HG02759 (cell line): ENCODE data around the gene FGD6.
"Not testable (repeated sequence)": the region's sequence is repeated elsewhere in the genome, so short reads cannot be mapped to it uniquely, and the experiment has no call there.

Experiments used
- ATAC-seq: cut with Tn5 transposase; IDR thresholded peaks from one replicate; pipeline ENCODE4 v1.9.1; 2021; ENCODE audit warnings: mild to moderate bottlenecking, moderate library complexity; ENCODE audit not compliant: unreplicated experiment

Gene FGD6

DNA sequence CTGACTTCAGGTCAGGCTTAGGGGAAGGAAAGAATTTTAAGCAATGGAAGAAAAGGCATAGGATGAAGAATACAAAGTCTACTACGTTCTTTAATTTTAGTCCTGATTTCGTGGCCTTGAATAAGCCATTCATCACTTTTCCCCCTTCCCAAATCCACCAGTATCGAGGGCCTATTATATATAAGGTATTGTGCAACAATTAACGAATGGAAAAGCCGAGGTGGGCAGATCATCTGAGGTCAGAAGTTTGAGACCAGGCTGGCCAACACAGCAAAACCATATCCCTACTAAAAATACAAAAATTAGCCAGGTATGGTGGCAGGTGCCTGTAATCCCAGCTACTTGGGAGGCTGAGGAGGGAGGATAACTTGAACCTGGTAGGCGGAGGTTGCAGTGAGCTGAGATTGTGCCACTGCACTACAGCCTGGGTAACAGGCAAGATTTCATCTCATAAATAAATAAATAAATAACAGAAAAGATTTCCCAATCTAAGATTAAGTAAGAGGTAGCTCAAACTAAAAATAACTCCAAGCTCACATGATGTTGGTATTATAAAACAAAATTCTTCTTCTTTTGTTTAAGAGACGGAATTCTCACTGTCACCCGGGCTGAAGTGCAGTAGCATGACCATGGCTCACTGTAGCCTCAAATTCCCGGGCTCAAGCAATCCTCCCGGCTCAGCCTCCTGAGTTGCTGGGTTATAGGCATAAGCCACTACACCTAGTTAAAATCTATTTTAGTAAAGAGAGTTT lies 85.5 kb downstream of the FGD6 start:
- no peak for ATAC-seq

DNA sequence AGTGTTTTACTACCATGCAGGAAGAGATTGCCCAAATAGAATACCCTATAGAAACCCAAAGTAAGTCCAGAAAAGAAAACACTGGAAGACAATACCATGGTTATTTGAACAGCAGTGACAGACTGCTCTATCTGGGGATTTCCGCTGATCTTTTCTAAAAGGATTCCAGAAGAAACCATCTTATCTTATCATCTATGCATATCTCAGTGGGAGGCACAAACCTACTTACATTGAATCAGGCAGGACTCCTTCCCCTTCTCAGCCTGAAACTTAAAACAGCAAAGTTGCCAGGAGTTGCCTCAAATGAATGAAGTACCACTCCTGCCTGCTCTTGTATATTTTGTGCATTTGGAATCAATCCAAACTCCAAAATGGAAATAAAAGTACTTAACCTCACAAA lies 87.2 kb downstream of the FGD6 start:
- ATAC-seq = no peak

DNA sequence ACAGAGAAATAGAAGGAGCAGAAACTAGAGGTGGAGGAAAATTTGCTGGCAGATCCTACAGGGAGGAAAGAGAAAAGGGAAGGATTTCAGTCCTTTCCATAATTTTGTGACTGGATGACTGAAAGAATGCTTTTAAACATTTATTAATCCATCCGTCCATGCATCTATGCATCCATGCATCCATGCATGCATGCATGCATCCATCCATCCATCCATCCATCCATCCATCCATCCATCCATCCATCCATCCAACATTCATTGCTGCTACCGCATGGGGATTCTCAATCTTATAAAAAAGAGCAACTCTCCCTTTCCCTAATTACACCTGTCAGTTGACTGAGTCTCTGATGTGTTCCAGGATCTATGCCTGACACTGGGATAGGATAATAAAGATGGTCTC lies 88.2 kb downstream of the FGD6 start:
- no peak for ATAC-seq

DNA sequence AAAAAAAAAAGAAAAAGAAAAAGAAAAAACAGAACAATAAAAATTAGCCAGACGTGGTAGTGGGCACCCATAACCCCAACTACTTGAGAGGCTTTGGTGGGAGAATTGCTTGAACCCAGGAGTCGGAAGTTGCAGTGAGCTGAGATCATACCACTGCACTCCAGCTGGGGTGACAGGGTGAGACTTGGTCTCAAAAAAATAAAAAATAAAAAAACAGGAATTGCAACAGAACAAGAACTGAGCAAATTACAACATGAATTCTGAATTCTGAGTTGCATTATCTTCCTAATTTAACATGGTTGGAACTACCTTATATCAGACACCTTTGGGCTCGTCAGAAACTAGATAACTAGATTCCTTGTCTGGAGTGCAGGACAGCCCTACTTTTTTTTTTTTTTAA lies 90.5 kb downstream of the FGD6 start:
- no peak for ATAC-seq

DNA sequence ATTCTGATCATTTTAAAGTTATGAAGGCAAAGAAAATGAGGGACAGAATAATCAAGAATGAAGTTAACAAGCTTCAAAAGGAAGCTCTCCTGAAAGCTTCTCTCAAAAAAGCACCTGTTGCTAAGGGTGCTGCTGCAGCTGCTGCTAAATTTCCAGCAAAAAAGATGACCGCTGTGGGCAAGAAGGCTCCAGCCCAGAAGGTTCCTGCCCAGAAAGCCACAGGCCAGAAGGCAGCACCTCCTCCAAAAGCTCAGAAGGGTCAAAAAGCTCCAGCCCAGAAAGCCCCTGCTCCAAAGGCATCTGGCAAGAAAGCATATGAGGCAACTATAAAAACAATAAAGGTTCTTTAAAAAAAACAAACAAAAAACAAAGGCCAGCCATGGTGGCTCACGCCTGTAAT lies 91.2 kb downstream of the FGD6 start:
- ATAC-seq = no peak

DNA sequence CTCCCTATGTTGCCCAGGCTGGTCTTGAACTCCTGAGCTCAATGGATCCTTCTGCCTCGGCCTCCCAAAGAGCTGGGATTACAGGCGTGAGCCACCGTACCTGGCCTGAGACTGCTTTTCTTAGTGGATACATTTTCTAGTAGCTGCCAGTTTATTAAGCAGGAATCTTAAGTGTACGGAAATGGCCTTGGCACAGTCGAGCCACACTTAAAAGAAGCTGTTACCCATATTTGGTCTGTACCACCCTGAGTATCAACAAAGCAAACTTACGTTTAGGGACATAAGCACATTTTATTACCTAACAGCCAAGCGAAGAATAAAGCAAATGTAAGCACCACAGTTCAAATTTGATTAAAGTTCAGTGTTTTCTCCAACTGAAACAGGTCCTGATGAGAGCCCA lies 93.2 kb downstream of the FGD6 start:
- no peak for ATAC-seq

DNA sequence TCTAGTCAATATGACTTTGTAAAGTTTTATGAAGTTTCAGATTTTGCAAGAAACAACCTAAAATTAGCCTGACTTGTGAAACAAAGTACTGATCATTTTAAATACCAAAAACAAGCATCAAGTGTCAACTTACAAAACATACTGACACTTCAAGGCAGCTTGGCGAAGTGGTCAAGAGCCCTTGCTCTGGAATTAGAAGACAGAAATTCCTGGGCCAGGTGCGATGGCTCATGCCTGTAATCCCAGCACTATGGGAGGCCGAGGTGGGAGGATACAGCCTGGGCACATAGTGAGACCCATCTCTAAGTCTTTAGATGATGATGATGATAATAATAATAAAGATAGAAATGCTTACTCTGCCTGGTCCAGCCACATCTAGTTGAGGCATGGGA lies 98.5 kb downstream of the FGD6 start:
- ATAC-seq = no peak

DNA sequence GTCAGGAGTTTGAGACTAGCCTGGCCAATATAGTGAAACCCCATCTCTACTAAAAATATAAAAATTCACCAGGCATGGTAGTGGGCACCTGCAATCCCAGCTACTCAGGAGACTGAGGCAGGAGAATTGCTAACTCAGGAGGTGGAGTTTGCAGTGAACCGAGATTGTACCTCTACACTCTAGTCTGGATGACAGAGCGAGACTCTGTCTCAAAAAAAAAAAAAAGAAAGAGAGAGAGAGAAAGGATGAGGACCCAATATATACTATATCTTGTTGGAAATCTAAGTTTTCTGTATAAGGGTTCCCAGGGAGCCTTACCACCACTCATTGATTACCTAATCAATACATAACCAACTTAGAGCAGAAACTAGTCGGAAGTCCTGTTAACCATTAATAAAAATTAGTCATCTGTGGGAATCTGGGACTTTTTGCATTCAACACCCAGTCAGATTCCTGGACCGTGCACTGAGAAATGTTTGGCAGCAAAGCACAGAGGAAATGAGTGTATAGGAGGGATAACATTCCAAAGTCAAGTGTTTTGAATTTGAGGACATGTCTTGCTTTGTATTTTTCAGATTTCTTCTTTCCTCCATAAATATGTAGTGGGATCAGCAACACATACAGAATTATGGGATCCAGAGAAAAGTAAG lies 99.0 kb downstream of the FGD6 start:
- ATAC-seq = no peak

DNA sequence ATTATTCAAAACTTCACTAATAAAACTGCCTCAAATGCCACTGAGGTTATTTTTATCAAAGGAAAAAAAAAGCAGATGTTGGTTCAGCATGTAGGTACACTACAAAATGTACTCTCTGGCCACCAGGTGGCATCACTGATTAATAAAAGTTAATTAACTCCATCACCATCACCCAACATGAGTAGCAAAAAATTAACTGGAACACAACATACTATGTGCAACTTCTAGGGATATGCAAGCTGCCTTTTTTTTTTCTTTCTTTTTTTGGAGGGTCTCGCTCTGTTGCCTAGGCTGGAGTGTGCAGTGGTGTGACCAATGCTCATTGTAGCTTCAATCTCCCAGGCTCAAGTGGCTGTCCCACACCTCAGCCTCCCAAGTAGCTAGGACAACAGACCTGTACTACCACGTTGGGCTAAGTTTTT lies 100.1 kb downstream of the FGD6 start:
- peak; percentile 79 for ATAC-seq

DNA sequence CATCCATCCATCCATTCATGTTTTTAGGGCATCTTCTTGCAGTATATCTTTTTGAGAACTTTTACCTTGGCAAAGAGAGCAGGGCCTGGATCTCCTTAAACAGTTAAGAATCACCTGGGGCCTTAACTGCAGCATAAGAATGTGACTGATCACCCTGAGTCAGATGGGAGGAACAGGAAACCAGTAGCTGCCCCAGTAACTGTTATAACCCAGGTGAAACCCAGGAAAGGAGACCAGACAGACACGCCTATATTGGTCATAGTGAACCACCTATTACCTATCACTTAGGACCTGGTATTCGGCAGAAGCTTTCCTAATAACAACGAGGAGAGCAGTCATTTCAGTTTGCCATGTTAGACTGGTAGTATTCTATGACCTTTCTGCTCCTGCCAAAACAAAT lies 100.5 kb downstream of the FGD6 start:
- peak; percentile 62 for ATAC-seq

DNA sequence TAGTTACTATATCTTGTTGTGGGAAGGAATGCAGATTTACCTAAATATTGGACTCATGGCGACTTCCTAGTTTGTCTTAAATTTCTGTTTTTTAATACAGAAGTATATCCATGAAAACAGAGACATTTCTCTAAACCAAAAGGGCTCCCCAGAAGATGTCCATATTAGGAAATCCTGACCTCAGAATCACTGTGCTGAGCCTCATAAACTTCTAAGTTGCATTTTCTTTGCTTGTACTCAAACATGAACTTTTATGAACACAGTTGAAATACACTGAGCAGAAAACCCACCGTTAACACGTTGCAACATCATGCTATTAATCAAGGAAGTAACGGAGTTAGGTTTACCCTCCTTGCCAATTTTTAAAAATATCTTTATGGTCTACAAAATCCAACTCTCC lies 100.9 kb downstream of the FGD6 start:
- no peak for ATAC-seq

DNA sequence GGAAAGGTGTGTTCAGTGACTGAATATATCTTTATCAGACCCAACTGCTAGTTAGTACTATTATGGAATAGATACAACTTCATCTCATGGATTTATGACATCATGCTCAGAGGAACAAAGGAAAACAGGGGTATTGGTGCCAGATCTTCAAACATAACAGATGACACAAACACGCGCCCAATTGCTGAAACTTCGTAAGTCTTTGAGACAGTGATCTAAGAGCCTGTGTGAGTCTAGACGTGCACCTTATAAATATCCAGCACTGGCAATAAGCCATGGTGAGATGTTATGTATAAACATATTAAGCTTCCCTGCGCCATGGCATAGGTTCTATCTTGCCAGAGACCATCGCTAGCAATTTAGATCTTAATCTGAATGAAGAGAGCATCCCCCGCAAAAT lies 101.6 kb downstream of the FGD6 start:
- no peak for ATAC-seq

DNA sequence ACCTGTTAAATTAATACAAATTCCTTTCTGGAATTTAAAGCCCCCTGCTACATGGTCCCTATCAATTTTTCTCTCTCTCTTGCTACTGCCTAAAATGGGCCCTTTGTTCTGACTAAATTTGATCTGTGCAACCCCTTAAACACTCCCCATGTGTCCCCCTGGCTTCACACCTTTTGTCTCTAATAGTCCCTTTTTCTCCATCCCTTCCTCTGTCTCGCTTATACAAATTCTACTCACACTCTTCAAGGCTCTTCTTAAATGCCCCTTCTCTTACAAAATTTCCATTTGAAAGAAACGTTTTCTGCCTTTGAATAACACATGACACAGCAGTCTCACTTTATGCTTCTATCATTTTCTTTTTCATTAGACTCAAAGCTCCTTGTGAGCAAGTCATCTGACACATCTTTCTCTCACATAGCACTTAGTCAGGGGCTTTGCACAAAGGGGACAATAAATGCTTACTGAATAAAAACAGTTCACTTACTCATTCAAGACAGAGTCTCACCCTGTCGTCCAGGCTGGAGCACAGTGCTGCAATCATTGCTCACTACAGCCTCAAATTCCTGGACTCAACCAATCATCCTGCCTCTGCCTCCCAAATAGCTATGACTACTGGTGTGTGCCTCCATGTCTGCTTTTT lies 102.4 kb downstream of the FGD6 start:
- no peak for ATAC-seq

DNA sequence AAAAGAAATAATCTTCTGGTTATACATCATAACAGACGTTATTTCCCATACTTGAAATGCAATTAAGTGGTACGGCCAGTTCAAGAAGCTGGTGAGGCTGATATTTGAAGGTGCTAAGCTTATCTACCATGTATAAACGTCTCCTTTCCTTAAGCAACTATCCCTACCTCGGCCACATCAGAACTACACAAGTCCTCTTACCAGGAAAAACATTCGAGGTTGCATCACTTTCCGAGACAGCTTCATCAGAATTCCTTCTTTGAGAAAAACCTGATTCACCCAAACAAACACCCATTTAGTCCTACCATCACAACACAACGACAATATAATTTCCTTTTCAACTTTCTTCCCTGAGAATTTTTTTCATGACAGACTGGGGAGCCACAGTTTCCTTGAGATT lies 109.9 kb downstream of the FGD6 start:
- no peak for ATAC-seq

DNA sequence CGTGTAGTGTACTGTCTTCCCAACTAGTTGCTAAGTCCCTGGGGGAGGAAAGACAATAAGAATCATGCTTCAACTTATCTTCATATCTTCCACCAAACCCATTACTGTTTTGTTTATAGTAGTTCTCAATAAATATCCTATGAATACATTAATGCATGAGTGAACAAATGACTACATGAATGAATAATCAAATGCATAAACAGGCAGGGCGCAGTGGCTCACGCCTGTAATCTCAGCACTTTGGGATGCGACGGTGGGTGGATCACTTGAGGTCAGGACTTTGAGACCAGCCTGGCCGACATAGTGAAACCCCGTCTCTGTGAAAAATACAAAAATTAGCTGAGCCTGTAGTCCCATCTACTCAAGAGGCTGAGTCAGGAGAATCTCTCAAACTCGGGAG lies 111.7 kb downstream of the FGD6 start:
- ATAC-seq = no peak

DNA sequence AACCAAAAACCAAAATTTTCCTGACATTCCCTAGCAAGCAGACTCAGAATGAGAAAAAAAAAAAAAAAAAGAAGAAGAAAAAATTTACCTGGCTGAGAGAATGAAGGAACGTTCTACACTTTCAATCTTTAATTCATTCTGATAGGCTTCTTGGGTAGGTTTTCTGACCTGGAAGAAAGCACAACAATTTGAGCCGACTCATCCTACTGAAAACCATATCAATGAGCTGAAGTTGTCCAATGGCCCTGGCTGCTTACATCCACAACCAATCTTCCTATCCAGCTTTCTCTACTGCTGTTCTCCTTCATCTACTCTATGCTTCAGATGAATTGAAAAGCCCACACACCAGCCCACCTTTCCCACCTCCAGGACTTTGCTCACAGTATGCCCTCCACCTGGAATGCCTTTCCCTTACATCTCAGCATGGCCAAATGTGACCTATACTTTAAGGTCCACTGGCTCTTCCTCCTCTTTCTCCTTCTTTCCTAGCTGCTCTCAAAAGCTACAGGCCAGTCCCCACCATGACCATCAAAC lies 112.3 kb downstream of the FGD6 start:
- ATAC-seq = no peak

DNA sequence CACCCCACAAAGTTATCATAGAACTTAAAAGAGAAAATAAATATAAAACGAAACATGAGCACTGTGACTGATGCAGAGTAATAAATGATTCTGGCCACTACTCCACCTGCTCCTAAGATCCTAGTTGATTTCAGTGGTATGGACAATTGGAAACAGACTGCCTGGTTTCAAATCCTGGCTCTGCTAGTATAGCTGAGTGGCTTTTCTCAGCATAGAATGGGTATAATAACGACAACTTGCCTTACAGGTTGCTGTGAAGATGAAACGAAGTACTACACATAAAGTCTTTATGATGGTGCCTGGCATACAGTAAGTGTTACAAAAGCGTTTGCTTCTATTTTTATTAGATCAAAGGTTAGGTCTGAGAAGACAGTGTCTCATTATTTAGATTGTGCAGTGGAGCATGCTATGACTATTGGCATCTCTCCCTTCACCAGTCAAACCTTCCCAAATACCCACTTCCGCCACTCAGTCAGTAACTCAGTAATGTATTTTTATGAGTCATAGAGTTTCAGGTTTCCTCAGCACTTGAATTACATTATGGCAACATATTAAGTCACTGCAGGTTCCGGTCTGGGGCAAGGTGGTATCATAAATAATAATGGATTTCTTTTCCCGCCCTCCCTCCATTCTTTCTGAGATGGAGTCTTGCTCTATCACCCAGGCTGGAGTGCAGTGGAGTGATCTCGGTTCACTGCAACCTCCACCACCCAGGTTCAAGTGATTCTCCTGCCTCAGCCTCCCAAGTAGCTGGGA lies 114.2 kb downstream of the FGD6 start:
- peak; percentile 98 for ATAC-seq

DNA sequence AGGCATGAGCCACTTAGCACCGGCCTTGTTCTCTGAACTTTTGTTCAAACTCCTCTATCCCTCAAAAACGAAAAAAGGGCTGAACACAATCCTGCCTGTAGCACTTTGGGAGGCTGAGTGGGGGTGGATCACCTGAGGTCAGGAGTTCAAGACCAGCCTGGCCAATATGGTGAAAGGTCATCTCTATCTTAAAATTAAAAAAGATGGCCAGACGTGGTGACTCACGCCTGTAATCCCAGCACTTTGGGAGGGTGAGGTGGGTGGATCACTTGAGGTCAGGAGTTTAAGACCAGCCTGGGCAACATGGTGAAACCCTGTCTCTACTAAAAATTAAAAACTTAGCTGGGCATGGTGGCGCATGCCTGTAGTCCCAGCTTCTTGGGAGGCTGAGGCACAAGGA lies 115.3 kb downstream of the FGD6 start:
- ATAC-seq = not testable (repeated sequence)

DNA sequence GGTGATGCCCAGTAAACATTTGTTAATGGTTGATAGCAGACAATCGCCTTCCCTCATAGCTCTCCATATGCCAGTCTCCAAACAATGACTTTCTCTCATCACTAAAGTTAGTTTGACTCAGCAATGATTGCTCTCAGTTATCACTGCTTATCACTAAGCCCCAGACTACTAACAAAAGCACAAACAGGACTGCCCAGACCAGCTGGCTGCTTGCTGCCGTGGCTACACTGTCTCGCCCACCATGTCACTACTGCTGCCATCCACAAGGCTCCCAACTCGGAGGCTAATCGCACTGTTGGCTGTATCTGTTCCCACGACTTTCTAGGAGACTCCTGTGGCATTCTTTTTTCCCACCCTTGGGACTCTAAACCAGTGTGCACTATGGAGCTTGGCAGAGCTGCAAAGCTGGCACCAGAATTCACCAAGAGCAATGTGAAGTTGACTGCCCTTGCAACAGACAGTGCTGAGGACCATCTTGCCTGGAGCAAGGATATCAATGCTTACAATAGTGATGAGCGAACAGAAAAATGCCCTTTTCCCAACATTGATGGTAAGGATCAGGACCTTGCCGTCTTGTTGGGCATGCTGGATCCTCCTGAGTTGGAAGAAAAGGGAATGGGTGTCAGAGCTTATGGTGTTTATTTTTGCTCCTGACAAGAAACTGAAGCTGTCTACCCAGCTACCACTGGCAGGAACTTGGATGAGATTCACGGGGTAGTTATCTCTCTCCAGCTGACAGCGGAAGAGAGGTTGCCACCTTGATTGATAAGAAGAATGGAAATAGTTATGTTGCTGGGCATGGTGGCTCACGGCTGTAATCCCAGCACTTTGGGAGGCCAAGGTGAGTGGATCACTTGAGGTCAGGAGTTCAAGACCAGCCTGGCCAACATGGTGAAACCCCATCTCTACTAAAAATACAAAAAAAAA lies 116.7 kb downstream of the FGD6 start:
- no peak for ATAC-seq

DNA sequence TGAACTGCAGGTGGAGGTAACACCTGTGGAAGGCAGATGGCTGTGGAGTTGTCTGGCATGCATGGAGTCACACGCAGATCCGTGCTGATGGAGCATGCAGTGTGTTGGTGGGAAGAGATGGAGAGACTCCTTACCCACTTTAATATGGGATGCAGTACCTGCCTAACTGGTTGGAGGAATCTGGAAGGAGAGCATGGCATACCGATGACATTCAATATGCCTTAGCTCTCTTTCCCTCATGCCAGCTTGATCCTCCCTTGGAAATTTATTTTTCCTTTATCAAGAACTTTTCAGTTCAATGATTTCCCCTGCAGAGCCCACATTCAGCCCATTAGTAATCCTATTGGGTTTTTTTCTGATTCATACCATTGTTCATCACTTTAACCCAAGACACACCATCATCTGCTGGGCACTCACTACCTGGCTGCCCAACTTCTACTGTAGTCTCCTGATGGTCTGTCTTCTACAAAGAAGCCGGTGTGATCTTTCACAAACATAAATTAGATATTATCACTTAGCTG lies 117.9 kb downstream of the FGD6 start:
- no peak for ATAC-seq
